HG03280 (cell line): Measurements from ENCODE around the gene ARL15.
"Not testable (repeated sequence)": the region's sequence is repeated elsewhere in the genome, so short reads cannot be mapped to it uniquely, and the experiment has no call there.

Experiments used
- ATAC-seq: cut with Tn5 transposase; IDR thresholded peaks from one replicate; pipeline ENCODE4 v1.9.1; 2021; ENCODE audit warnings: mild to moderate bottlenecking, moderate library complexity; ENCODE audit not compliant: unreplicated experiment

ARL15 gene

GRCh38 chr5:54049144-54049543, 261.2 kb downstream of the ARL15 start:
- ATAC-seq = no peak

GRCh38 chr5:54045077-54045792, 265.1 kb downstream of the ARL15 start:
- ATAC-seq = no peak

- not testable (repeated sequence) for ATAC-seq
These were observed 266.1 kb downstream of the ARL15 start for GRCh38 chr5:54044276-54044675.

GRCh38 chr5:54040804-54041203, 269.6 kb downstream of the ARL15 start:
- ATAC-seq = no peak

- ATAC-seq = no peak
These were observed 270.4 kb downstream of the ARL15 start for GRCh38 chr5:54040018-54040417.

- ATAC-seq = no peak
These were observed 273.2 kb downstream of the ARL15 start for GRCh38 chr5:54037205-54037604.

GRCh38 chr5:54030981-54031380, 279.4 kb downstream of the ARL15 start:
- ATAC-seq = no peak

- no peak for ATAC-seq
These were observed 285.9 kb downstream of the ARL15 start for GRCh38 chr5:54024466-54024865.

GRCh38 chr5:54022223-54022622, 288.1 kb downstream of the ARL15 start:
- ATAC-seq = no peak

- ATAC-seq = no peak
These were observed 288.8 kb downstream of the ARL15 start for GRCh38 chr5:54021431-54022164.

GRCh38 chr5:54018438-54018837, 291.9 kb downstream of the ARL15 start:
- ATAC-seq = no peak

GRCh38 chr5:54017580-54017979, 292.8 kb downstream of the ARL15 start:
- no peak for ATAC-seq

GRCh38 chr5:54013556-54014194, 296.7 kb downstream of the ARL15 start:
- ATAC-seq = no peak

GRCh38 chr5:54009828-54010227, 300.5 kb downstream of the ARL15 start:
- ATAC-seq = no peak

- ATAC-seq = no peak
These were observed 301.0 kb downstream of the ARL15 start for GRCh38 chr5:54009357-54009756.

- no peak for ATAC-seq
These were observed 302.3 kb downstream of the ARL15 start for GRCh38 chr5:54007827-54008777.

- ATAC-seq = no peak
These were observed 305.7 kb downstream of the ARL15 start for GRCh38 chr5:54004697-54005096.

- no peak for ATAC-seq
These were observed 307.6 kb downstream of the ARL15 start for GRCh38 chr5:54002779-54003178.

- no peak for ATAC-seq
These were observed 308.2 kb downstream of the ARL15 start for GRCh38 chr5:54001976-54002775.

- no peak for ATAC-seq
These were observed 310.4 kb downstream of the ARL15 start for GRCh38 chr5:54000011-54000410.
